ENCODE measurements around the gene CELF4.

DNA sequence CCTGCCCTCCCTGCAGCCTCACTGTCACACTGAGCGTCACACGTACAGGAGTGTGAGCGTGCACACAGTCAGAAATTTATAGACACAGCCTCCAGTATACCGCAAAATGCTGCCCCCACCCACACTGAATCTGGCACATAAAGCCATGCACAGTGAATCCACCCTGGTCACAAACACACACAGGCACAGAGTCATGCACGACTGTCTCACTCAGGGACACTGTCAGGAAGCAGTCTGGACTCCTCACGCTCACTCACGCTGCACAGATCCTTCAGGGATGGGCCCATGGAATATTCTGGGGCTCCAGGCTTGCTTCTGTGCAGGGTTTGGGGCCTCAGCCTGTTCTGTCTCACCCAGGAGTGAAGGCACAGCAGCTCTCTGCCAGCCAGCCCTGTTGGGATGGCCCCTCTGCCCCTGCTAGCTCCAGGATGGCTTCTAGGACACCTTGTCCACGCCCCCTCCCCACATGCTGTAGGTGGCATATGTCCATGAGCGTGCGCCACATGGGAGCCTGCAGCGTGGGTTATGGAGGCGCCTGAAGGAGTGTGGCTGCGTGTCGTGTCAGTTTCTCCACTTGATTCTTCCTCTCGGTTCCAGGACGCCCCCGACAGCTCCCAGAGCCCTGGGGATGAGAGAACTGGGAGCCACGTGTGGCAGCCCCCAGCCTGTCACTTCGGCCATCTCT is 175.8 kb downstream of the CELF4 start:
- TF ChIP-seq, protein P1, sequence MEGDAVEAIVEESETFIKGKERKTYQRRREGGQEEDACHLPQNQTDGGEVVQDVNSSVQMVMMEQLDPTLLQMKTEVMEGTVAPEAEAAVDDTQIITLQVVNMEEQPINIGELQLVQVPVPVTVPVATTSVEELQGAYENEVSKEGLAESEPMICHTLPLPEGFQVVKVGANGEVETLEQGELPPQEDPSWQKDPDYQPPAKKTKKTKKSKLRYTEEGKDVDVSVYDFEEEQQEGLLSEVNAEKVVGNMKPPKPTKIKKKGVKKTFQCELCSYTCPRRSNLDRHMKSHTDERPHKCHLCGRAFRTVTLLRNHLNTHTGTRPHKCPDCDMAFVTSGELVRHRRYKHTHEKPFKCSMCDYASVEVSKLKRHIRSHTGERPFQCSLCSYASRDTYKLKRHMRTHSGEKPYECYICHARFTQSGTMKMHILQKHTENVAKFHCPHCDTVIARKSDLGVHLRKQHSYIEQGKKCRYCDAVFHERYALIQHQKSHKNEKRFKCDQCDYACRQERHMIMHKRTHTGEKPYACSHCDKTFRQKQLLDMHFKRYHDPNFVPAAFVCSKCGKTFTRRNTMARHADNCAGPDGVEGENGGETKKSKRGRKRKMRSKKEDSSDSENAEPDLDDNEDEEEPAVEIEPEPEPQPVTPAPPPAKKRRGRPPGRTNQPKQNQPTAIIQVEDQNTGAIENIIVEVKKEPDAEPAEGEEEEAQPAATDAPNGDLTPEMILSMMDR (conservative IDR thresholded peaks at IDR 0.05; ENCODE audit: low read depth, low read length), result no peak
- no peak for TF ChIP-seq EZH2 (IDR thresholded peaks at IDR 0.05; ENCODE audit: low read length, unreplicated experiment)
- TF ChIP-seq EZH2phosphoT487 (IDR thresholded peaks at IDR 0.05; ENCODE audit: borderline replicate concordance, low read length), result no peak

Measured in PC-3 (cell line).